NCI-H1417 treated with DMSO at 0.1 percent for 48 hours (cell line): ENCODE data around the gene MIDN.
A peak's percentile ranks its signal among the peaks of the same experiment; 100 is the strongest.

Experiments used
- DNase-seq: peaks from one replicate; lab custom pipeline; 2025; lab: John Stamatoyannopoulos, UW

MIDN gene

DNA sequence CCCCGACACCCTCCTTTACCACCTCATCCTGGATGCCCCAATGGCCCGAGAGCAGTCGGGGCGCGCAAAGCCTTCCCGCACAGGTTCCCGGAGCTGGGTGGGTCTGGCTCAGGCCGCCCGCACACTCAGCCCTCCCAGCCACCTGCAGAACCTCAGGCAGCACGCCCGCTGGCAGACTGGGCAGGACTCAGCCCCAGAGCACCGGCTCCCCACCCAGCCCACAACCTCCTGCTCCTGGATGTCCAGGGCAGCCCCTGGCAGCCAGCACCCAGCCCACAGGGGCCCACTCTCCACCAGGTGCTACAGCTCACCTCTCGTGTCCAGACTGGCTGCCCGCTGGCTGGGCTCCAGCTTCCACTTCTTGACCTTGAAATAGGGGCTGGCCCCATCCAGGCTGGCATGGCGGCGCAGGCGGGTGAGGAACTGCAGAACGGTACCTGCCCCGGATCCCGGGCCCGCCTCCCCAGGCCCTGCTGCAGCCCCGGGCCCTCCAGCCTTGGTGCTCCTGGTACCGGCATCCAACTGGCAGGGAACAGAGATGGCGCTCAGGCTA lies 15.2 kb upstream of the MIDN start:
- DNase-seq = no peak

GRCh38 chr19:1234051-1234954 lies 14.1 kb upstream of the MIDN start:
- no peak for DNase-seq

GRCh38 chr19:1234955-1235380 lies 13.4 kb upstream of the MIDN start:
- DNase-seq = no peak

- no peak for DNase-seq
These were observed 12.5 kb upstream of the MIDN start for GRCh38 chr19:1235625-1236538.

- DNase-seq = no peak
These were observed 11.8 kb upstream of the MIDN start for GRCh38 chr19:1236576-1236975.

- DNase-seq = no peak
These were observed 11.2 kb upstream of the MIDN start for GRCh38 chr19:1237027-1237659.

GRCh38 chr19:1237754-1238368 lies 10.5 kb upstream of the MIDN start, which contains the start of gene CBARP:
CBARP (minus strand) TSS chr19:1238005; CDS start chr19:1236100, 1,905 bp downstream.
- DNase-seq = no peak

DNA sequence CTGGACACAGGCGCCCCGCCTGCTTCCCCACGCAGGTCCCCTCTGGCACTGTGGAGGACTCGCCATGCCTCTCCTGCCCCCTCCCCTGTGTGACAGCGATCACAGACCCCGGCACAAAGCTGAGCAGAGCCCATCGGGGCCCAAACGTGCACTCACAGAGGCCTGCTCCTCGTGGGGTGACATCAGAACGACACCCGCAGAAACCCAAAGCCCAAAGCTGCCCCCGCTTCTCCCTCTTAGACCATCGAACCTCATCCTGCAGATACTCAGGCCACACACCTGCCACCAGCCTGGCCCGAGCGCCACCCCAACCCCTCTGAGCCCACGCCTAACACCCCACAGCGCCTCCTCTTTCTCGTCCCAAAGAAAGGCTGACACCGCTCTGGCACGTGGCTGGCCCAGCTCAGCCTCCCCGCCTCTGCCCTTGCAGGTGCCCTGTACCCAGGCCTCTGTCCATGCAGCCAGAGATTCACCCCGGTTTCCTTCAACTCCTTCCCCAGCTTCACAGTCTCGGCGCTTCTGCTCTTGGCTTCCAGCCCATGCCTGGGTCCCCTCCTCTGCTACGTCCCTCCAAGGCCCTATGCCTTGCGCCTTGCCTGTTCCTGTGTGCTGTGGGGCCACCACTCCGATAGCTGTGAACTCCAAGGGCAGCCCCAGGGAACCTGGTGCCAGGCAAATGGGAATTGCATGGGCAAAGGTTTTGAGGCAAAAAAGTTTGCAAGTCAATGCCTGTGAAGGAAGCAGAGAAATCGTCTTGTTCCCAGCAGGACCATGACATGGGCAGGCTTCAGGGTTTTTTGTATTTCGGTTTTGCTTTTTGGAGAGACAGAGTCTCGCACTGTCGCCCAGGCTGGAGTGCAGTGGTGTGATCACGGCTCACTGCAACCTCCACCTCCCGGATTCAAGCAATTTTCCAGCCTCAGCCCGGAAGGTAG lies 9.7 kb upstream of the MIDN start:
- DNase-seq = no peak

GRCh38 chr19:1239420-1239795 lies 9.0 kb upstream of the MIDN start:
- no peak for DNase-seq

- DNase-seq = peak; percentile 47
These were observed 8.3 kb upstream of the MIDN start for GRCh38 chr19:1239796-1240737.

DNA sequence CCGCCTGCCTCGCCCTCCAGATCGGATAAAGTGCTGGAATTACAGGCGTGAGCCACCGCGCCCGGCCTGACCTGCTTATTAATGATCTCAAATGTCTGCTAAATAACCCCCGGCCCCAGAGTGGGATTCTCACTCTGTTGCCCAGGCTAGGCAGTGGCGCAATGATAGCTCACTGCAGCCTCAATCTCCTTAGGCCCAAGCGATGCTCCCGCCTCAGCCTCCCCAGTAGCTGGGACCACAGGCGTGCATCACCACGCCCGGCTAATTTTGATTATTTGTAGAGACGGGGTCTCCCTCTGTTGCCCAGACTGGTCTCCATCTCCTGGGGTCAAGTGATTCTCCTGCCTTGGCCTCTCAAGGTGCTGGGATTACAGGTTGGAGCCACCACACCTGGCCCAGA lies 7.5 kb upstream of the MIDN start:
- no peak for DNase-seq

DNA sequence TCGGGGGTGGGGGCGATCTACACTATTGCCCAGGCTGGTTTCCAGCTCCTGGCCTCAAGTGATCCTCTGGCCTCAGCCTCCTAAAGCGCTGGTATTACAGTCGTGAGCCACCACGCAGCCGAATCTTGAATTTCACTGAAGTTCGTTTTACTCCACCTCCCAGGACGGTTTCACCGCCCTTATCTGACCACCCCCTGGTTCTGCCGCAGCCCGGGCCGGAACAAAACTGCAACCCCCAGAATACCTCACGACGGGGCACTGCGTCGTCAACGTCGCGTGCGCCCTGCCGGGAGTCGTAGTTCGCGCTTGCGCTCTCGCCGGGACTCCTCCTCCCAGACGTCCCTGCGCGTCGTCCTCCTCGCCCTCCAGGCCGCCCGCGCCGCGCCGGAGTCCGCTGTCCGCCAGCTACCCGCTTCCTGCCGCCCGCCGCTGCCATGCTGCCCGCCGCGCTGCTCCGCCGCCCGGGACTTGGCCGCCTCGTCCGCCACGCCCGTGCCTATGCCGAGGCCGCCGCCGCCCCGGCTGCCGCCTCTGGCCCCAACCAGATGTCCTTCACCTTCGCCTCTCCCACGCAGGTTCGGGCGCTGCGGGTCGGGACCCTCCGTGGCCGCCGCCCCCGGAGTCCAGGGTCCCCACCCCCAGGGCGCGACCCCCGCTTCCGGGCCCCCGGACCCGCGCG lies 6.8 kb upstream of the MIDN start, which contains the start of gene ATP5F1D:
ATP5F1D (plus strand) TSS at position 335 of the 679 bp plus-strand sequence; CDS start at position 435, 100 bp downstream.
- peak; percentile 51 for DNase-seq

DNA sequence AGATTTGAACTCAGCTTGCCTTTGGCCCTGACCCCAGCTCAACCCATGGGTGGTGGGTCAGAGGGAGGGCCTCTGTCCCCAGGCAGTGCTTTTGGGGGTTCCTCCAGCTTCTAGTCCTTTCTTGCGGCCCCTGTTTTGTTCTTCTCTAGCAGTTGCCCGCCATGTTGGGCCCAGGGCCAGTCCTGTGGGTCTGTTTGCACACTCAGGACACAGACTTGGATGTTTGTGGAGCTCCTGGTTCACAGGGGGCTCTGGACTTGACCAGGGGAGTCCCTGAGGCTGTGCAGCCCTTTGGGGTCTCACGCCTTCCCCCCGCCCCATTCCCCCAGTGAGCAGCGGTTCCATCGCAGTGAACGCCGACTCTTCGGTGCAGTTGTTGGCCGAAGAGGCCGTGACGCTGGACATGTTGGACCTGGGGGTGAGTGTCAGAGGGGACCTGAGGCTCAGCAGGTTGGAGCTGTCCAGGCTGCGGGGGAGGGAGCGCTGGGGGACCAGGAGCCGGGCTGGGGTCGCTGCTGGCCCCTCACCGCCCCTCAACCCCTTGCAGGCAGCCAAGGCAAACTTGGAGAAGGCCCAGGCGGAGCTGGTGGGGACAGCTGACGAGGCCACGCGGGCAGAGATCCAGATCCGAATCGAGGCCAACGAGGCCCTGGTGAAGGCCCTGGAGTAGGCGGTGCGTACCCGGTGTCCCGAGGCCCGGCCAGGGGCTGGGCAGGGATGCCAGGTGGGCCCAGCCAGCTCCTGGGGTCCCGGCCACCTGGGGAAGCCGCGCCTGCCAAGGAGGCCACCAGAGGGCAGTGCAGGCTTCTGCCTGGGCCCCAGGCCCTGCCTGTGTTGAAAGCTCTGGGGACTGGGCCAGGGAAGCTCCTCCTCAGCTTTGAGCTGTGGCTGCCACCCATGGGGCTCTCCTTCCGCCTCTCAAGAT lies 4.4 kb upstream of the MIDN start:
- no peak for DNase-seq

DNA sequence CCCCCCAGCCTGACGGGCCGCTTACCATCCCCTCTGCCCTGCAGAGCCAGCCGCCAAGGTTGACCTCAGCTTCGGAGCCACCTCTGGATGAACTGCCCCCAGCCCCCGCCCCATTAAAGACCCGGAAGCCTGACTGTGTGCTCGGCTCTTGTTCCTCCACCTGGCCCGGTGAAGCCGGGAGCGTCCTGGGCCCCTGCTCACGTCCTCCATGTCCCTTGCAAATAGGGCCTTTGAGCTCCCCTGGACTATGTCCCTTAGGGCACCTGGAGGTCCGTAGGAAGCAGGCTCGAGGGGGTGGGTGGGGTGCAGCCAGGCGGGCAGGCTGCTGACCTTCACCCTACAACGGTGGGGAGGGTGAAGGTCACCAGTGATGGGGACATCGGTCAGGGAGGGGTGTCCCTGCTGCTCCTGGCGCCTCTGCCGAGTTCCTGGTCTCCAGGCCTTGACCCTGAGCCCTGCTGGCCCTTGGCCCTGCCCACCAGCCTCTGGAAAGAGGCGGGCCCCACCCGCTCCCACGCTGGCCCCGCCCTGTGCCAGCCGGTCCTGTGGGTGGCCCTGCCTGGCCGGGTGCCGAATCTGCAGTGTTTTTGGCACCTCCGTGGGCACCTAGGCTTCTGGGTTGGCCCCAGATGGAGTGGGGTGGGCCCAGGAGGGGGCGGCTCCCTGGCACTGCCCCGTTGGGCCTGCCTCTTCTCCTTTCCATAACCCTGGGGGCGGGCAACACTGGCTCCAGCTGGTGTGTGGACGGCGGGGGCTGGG lies 3.5 kb upstream of the MIDN start:
- no peak for DNase-seq

- DNase-seq = no peak
These were observed 2.7 kb upstream of the MIDN start for GRCh38 chr19:1245494-1246264.
